GM12872 (cell line): ENCODE measurements around the gene MAD1L1.

ENCODE experiments used
- TF ChIP-seq, protein P1 (sequence below): IDR thresholded peaks from 3 replicates; pipeline ENCODE4 v1.5.1; 2011; ENCODE audit warnings: low read depth, mild to moderate bottlenecking, low read length, moderate library complexity; ENCODE audit not compliant: insufficient read depth

Gene MAD1L1

DNA sequence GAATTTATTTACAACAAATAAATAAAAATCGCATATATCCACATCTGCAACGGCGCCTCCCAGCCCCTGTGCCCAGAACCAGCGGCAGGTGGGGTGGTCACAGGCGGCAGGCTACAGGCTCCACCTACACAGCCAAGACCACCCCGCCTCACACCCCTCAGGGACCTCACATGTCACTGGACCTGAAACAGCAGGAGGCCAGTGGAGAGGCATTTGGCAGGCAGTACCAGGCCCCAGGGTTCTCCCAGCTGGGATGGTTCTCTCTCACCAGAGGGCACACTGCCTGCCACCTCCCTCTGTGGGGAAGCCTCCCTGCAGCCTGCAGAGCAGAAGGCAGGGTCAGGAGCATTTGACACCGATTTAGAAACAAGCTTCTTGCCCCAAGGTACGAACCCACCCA lies 81.5 kb downstream of the MAD1L1 start:
- TF ChIP-seq, protein P1, sequence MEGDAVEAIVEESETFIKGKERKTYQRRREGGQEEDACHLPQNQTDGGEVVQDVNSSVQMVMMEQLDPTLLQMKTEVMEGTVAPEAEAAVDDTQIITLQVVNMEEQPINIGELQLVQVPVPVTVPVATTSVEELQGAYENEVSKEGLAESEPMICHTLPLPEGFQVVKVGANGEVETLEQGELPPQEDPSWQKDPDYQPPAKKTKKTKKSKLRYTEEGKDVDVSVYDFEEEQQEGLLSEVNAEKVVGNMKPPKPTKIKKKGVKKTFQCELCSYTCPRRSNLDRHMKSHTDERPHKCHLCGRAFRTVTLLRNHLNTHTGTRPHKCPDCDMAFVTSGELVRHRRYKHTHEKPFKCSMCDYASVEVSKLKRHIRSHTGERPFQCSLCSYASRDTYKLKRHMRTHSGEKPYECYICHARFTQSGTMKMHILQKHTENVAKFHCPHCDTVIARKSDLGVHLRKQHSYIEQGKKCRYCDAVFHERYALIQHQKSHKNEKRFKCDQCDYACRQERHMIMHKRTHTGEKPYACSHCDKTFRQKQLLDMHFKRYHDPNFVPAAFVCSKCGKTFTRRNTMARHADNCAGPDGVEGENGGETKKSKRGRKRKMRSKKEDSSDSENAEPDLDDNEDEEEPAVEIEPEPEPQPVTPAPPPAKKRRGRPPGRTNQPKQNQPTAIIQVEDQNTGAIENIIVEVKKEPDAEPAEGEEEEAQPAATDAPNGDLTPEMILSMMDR: no peak

DNA sequence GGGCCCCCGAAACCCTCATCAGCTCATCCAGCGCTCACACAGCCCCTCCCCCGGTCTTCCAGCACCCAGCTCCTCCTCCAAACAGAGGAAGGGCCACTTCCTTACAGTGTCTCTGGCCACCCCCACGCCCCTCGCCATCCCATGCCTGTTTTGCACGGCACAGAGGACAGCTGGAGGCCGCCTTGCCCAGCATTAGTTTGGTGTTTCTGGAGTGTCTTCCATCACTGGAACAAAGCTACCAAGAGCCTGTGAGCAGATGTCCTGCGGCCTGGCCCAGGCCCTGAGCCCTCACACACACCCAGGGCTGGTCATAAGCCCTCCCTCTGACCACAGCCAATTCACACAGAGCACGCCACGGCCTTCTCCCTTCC lies 82.3 kb downstream of the MAD1L1 start:
- TF ChIP-seq, protein P1: no peak

DNA sequence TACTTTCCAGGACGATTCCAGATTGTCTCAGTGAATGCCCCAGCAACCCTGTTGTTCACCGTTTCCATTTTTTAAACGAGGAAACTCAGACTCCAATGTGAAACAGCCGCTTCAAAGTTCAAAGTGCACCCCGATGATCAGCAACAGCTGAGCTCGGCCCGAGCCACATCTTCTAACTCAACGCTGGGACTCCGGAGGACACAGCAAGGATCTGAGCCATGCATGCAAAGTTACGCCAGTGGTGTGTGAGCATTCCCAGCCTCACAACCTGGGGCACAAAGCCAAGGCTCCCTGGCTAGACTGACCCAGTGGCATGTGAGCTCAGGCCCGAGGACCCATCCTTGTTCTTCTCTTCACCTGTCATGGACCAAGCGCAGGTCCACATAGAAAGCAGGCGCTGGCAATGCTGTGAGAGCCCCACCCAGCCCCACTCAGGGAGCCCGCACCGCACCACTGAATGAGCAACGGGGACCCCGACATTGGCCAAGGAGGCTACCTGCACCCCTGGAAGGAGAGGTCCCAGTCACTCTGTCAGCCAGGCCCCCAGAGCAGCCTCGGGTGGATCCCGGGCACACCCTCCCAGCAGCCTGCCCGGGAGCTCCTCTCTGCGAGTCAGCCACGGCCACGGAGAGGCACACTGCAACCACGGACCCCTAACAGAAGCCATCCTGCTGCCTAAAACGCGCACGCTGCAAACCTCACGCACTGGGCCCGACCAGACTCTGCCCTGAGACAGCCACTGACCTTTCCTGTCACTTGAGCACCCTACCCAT lies 82.9 kb downstream of the MAD1L1 start:
- TF ChIP-seq, protein P1: no peak

DNA sequence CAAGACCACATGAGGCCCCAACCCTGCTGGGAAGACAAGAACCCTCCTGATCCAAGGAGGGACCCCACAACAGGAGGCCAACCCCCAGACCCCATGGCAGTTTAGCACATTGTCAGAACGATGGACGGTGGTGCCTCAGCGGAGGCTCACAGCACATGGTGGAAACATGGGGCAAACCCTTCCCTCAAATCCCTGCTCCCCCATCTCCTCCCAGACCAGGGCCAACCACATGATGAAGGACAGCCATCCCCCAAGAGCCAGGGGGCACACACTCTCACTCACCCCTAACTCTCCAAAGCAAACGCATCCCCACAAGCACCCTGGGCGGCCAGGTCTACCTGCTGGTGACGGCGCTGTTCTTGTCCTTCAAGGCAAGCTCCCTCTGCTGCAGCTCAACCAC lies 83.9 kb downstream of the MAD1L1 start:
- TF ChIP-seq, protein P1: no peak

DNA sequence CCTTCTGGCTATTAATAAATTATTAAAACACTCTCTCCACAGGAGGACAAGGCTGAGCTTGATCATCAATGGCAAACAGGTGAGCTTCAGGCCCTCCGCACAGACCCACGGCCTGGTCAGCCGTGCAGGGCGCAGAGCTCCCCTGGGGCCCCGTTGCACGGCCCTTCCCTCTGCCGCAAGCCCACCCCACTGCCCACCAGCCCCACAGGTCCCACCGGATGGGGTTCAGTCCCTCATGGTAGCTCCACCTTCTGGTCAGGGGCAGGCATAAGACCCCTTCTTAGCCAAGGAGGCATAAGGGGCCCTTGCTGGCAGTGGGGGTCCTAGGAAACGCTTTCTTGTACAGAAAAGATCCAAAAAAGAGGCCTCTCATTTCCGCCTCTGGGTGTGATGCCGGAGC lies 84.6 kb downstream of the MAD1L1 start:
- TF ChIP-seq, protein P1: 0 out of 3 replicates have a peak, but pooled peaks have one; percentile 16

DNA sequence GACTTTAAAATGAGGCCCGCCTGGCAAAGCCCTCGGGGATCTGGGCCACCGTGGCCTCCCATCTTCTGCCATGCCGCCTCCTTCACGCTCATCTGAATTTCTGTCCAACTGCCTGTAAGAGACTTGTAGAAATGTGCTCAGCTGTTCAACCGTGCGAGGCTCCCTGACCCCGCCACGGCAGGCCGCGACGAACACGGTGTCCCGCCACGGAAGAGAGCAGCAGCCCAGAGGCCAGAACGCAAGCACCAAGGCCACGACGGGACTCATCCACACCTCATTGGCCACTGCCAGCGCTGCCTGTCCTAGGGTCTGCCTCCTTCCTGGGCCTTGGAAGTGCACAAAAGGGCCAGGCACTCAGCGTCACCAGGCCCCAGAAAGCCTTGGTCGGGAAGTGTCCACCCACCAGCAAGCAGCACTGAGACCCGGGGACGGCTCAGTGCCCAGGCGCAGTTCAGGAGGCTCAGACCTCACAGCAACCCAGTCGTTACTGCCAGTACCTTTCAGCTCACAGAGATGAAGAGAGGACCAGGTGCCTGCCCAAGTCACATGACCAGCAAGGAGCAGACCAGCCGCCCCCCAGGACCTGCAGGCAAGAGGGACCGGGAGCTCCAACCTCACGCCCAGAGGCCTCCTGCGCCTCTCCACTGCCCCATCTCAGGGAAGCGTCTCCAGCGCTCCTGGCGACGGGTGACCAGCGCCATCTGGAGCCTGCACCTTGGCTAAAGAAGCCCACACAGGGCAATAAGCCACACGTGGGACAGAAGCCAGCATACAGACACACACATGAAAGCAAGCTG lies 85.9 kb downstream of the MAD1L1 start:
- TF ChIP-seq, protein P1: no peak

DNA sequence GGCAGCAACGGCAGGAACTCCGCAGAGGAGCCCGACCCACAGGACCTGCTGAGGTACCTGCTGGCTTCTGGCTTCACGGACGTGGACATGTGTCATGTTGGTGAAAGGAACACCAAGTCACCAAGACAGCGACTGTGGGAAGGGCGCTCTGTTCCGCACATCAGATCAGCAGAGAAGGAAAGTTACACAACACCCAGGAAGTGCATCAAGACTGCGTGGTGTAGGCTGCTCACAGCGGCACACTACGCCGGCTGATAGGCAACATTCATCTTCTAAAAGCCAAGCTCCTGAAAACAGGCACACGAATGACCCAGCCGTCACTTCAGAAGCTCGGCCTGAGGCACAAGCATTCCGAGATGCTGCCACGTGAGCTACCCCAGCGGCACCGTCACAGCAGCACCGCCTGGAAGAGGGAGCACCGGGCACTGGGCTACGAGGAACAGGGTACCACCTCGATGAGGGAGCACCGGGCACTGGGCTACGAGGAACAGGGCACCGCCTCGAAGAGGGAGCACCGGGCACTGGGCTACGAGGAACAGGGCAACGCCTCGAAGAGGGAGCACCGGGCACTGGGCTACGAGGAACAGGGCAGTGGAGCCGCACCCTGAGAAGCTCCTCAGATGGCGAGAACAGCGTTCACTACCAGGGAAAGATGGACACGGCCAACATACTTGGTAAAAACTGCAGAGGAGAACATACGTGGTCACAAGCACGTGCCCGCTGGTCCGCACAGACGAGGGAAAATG lies 86.7 kb downstream of the MAD1L1 start:
- TF ChIP-seq, protein P1: no peak
